ENCODE measurements around the gene CREB3L4.

DNA sequence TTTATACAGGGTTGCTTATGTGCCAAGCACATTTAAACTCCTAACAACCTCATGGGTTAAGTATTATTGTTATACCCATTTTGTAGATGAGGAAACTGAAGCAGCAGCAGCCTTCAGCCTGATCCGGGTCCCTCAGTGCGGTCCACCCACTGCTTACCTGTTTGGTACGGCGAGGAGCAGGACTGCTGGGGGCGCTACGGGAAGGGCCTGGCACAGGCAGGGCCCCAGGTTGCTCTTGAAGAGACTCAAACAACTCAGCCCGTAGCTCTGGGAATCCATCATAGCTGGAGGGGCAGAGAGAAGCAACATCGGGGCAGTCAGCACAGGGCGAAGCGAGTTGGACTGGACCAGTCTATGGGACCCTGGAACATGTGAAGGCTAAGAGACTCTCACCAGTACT, 30.4 kb upstream of the CREB3L4 start:
- TF ChIP-seq, protein P1, sequence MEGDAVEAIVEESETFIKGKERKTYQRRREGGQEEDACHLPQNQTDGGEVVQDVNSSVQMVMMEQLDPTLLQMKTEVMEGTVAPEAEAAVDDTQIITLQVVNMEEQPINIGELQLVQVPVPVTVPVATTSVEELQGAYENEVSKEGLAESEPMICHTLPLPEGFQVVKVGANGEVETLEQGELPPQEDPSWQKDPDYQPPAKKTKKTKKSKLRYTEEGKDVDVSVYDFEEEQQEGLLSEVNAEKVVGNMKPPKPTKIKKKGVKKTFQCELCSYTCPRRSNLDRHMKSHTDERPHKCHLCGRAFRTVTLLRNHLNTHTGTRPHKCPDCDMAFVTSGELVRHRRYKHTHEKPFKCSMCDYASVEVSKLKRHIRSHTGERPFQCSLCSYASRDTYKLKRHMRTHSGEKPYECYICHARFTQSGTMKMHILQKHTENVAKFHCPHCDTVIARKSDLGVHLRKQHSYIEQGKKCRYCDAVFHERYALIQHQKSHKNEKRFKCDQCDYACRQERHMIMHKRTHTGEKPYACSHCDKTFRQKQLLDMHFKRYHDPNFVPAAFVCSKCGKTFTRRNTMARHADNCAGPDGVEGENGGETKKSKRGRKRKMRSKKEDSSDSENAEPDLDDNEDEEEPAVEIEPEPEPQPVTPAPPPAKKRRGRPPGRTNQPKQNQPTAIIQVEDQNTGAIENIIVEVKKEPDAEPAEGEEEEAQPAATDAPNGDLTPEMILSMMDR (IDR thresholded peaks at IDR 0.05; ENCODE audit: low read depth, low read length, poor library complexity, severe bottlenecking) = no peak
- TF ChIP-seq EZH2phosphoT487 (IDR thresholded peaks at IDR 0.05; ENCODE audit: borderline replicate concordance, low read length) = no peak
